H1 (cell line): ENCODE measurements around the gene PPP1R14B. TPM values are rescaled to one million over a fixed set of nuclear protein-coding genes. Genes with fewer than 3 reads are reported as not detected.

Experiments
- CTCF ChIA-PET: fragments of 300-600 bp; sonication (Branson Sonifier 250); formaldehyde crosslinking; loops from one replicate; lab custom pipeline; 2021; ENCODE audit not compliant: partially characterized antibody; lab: Charles Lee
- POLR2A ChIA-PET: fragments of 300-600 bp; sonication (Branson Sonifier 250); formaldehyde crosslinking; loops from one replicate; lab custom pipeline; 2021; ENCODE audit warnings: inconsistent platforms; ENCODE audit not compliant: partially characterized antibody; lab: Charles Lee
- DNase-seq, 2 experiments: peaks; one replicate each; pipeline versions ENCODE4 v3.0.0 to v3.0.0-alpha.2; 2010 to 2022; ENCODE audit warnings: low spot score in 2 of 2, low read depth in 1 of 2, mixed read lengths in 1 of 2
- FAIRE-seq: peaks from 2 replicates; lab custom pipeline; 2011; peaks lifted over from hg19 to GRCh38; lab: Jason Lieb, UNC
- H2AFZ ChIP-seq: 2 replicates; pipeline ENCODE4 v1.8.1; 2012; ENCODE audit warnings: low read length, inconsistent platforms
- H2AK5ac ChIP-seq: 2 replicates; pipeline ENCODE4 v1.6.1; 2013; ENCODE audit warnings: low read depth, low read length
- H2BK120ac ChIP-seq: replicated peaks from 2 replicates; pipeline ENCODE3; 2013; ENCODE audit warnings: low read depth, low read length, inconsistent platforms
- H2BK12ac ChIP-seq: 2 replicates; pipeline ENCODE4 v1.6.1; 2013; ENCODE audit warnings: low read depth, low read length
- H2BK15ac ChIP-seq: 2 replicates; pipeline ENCODE4 v1.6.1; 2013; ENCODE audit warnings: low read length
- H2BK20ac ChIP-seq: 2 replicates; pipeline ENCODE4 v1.6.1; 2013; ENCODE audit warnings: low read length
- H2BK5ac ChIP-seq: 2 replicates; pipeline ENCODE4 v1.6.1; 2013; ENCODE audit warnings: low read depth, low read length
- H3K14ac ChIP-seq: 2 replicates; pipeline ENCODE4 v1.6.1; 2013; ENCODE audit warnings: inconsistent platforms; ENCODE audit not compliant: insufficient read length
- H3K18ac ChIP-seq: 2 replicates; pipeline ENCODE4 v1.6.1; 2013; ENCODE audit warnings: low read length; ENCODE audit errors: extremely low read depth
- H3K23ac ChIP-seq: 2 replicates; pipeline ENCODE4 v1.6.1; 2013; ENCODE audit warnings: inconsistent platforms; ENCODE audit not compliant: insufficient read length
- H3K23me2 ChIP-seq: 2 replicates; pipeline ENCODE4 v1.6.1; 2013; ENCODE audit warnings: low read depth, low read length
- H3K27ac ChIP-seq: 2 replicates; pipeline ENCODE4 v1.6.1; 2011; ENCODE audit warnings: low read depth, low read length, inconsistent platforms
- H3K27me3 ChIP-seq, 4 experiments: replicated peaks in 1 of 4; 1 replicate in 1 of 4; 2 replicates in 3 of 4; pipeline versions ENCODE4 v1.6.1 to v1.8.1; 2011 to 2013; ENCODE audit warnings: low read length in 3 of 4, mild to moderate bottlenecking in 3 of 4, inconsistent platforms in 2 of 4, mixed read lengths in 2 of 4, moderate library complexity in 1 of 4; ENCODE audit not compliant: control insufficient read depth in 3 of 4, insufficient read depth in 3 of 4; ENCODE audit errors: extremely low read depth in 1 of 4
- H3K36me3 ChIP-seq, 4 experiments: 2 replicates each; pipeline versions ENCODE4 v1.6.1 to v1.8.1; 2011 to 2013; ENCODE audit warnings: mild to moderate bottlenecking in 4 of 4, low read length in 3 of 4, moderate library complexity in 2 of 4, control low read depth in 1 of 4, inconsistent platforms in 1 of 4; ENCODE audit not compliant: insufficient read depth in 4 of 4, control insufficient read depth in 2 of 4
- H3K4ac ChIP-seq: replicated peaks from 2 replicates; pipeline ENCODE3; 2013; ENCODE audit warnings: low read length, low read depth, mixed read lengths, inconsistent platforms; ENCODE audit not compliant: insufficient read length
- H3K4me1 ChIP-seq, 4 experiments: replicated peaks in 1 of 4; 1 replicate in 1 of 4; 2 replicates in 3 of 4; pipeline versions ENCODE4 v1.6.1 to v1.8.1; 2011 to 2013; ENCODE audit warnings: low read length in 3 of 4, inconsistent platforms in 2 of 4, mixed read lengths in 1 of 4; ENCODE audit not compliant: insufficient read depth in 4 of 4, control insufficient read depth in 3 of 4
- H3K4me2 ChIP-seq, 2 experiments: 2 replicates each; pipeline versions ENCODE4 v1.6.1 to v1.8.1; 2011 to 2013; ENCODE audit warnings: low read depth in 2 of 2, low read length in 2 of 2, control low read depth in 1 of 2, inconsistent platforms in 1 of 2, mild to moderate bottlenecking in 1 of 2; ENCODE audit not compliant: insufficient read depth in 1 of 2
- H3K4me3 ChIP-seq, 4 experiments: fragments of 200-600, 300-600 bp in 1 of 4; sonication (generic), shearing (Covaris generic), sonication (Bioruptor Twin) in 1 of 4; 2 replicates each; pipeline versions ENCODE4 v1.5.1 to v1.8.1; 2011 to 2016; ENCODE audit warnings: low read length in 4 of 4, low read depth in 3 of 4, control low read depth in 2 of 4, inconsistent platforms in 2 of 4, mild to moderate bottlenecking in 2 of 4, mixed read lengths in 1 of 4, moderate library complexity in 1 of 4; ENCODE audit not compliant: insufficient read depth in 2 of 4; ENCODE audit errors: extremely low read depth in 1 of 4
- H3K56ac ChIP-seq: replicated peaks from 2 replicates; pipeline ENCODE3; 2013; ENCODE audit warnings: low read depth, mild to moderate bottlenecking, mixed read lengths, low read length, inconsistent platforms; ENCODE audit not compliant: insufficient read length
- H3K79me1 ChIP-seq: 2 replicates; pipeline ENCODE4 v1.6.1; 2013; ENCODE audit warnings: low read depth, low read length, control low read depth
- H3K79me2 ChIP-seq, 2 experiments: 2 replicates each; pipeline versions ENCODE4 v1.6.1 to v1.8.1; 2012 to 2013; ENCODE audit warnings: low read length in 2 of 2, mild to moderate bottlenecking in 2 of 2, inconsistent platforms in 1 of 2; ENCODE audit not compliant: insufficient read depth in 2 of 2, control insufficient read depth in 1 of 2
- H3K9ac ChIP-seq, 4 experiments: replicated peaks in 1 of 4; 1 replicate in 1 of 4; 2 replicates in 3 of 4; pipeline versions ENCODE4 v1.6.1 to v1.8.1; 2011 to 2013; ENCODE audit warnings: low read depth in 3 of 4, low read length in 3 of 4, control low read depth in 2 of 4, mild to moderate bottlenecking in 2 of 4, moderate library complexity in 2 of 4, inconsistent platforms in 1 of 4; ENCODE audit errors: extremely low read depth in 1 of 4
- H3K9me3 ChIP-seq, 2 experiments: 2 replicates each; pipeline versions ENCODE4 v1.6.1 to v1.8.1; 2012 to 2013; ENCODE audit warnings: mild to moderate bottlenecking in 2 of 2, moderate library complexity in 2 of 2, control low read depth in 1 of 2, inconsistent platforms in 1 of 2, low read depth in 1 of 2, low read length in 1 of 2, mixed read lengths in 1 of 2; ENCODE audit not compliant: insufficient read depth in 2 of 2
- H4K20me1 ChIP-seq, 2 experiments: replicated peaks in 1 of 2; 2 replicates each; pipeline versions ENCODE3 to v1.8.1; 2011 to 2013; ENCODE audit warnings: inconsistent platforms in 2 of 2, low read length in 2 of 2, mild to moderate bottlenecking in 1 of 2; ENCODE audit not compliant: insufficient read depth in 2 of 2, control insufficient read depth in 1 of 2
- H4K5ac ChIP-seq: 2 replicates; pipeline ENCODE4 v1.6.1; 2013; ENCODE audit warnings: low read length, low read depth, mixed read lengths, inconsistent platforms; ENCODE audit not compliant: insufficient read length
- H4K8ac ChIP-seq: 2 replicates; pipeline ENCODE4 v1.8.0; 2013; ENCODE audit warnings: mild to moderate bottlenecking, moderate library complexity, low read length, inconsistent platforms; ENCODE audit not compliant: insufficient read depth; ENCODE audit errors: extremely low read depth
- H4K91ac ChIP-seq: replicated peaks from 2 replicates; pipeline ENCODE3; 2013; ENCODE audit warnings: low read length, mixed read lengths, inconsistent platforms; ENCODE audit not compliant: insufficient read length
- BRCA1 ChIP-seq: IDR thresholded peaks from 2 replicates; pipeline ENCODE4 v1.6.1; 2012; ENCODE audit warnings: low read depth, low read length, improper control_type of control experiment
- SP1 ChIP-seq: IDR thresholded peaks from 2 replicates; pipeline ENCODE4 v1.6.1; 2011; ENCODE audit warnings: low read depth, low read length
- SUZ12 ChIP-seq: fragments of 200-600 bp; sonication (generic); IDR thresholded peaks from 2 replicates; pipeline ENCODE4 v1.6.1; 2012; ENCODE audit warnings: mild to moderate bottlenecking, inconsistent platforms, low read length, moderate library complexity, mixed read lengths
- WGBS, 2 experiments: shearing (Covaris generic) in 1 of 2; methylation state at CpG; one replicate each; pipeline versions ENCODE4 v1.1.6 to v1.1.7; 2013 to 2015; ENCODE audit warnings: low lambda C conversion rate in 2 of 2, mixed read lengths in 2 of 2, inconsistent platforms in 1 of 2, low coverage in 1 of 2, missing lambda C conversion rate in 1 of 2; ENCODE audit not compliant: insufficient replicate concordance in 2 of 2, insufficient coverage in 1 of 2, insufficient read length in 1 of 2; ENCODE audit errors: extremely low coverage in 1 of 2, missing lambda C conversion rate in 1 of 2; 5-methylcytosine and 5-hydroxymethylcytosine counted together
- polyA plus RNA-seq, 7 experiments: library from polyadenylated mRNA; depleted of rRNA in 3 of 7; stranded (reverse) in 5 of 7; unstranded in 2 of 7; fragments of >200 nt in 5 of 7; fragments of 200-250 nt in 2 of 7; gene quantifications; 1 replicate in 5 of 7; 2 replicates in 1 of 7; 4 replicates in 1 of 7; pipeline versions ENCODE4 v1.2.1 to v1.2.3, GENCODE V29; 2011 to 2013; ENCODE audit warnings: missing spikeins in 2 of 7, mixed read lengths in 2 of 7
- total RNA-seq: library from RNA; stranded (reverse); fragmentation: NEBNext Ultra II Directional; extraction: Animal tissue kit (Norgen Biotek cat#: 25700); gene quantifications from 2 replicates; pipeline ENCODE4 v1.2.1, GENCODE V29; 2021
- TF ChIP-seq, protein P1 (sequence below), 3 experiments: IDR thresholded peaks; 1 replicate in 2 of 3; 2 replicates in 1 of 3; pipeline versions ENCODE4 v1.5.1 to v1.6.1; 2011; ENCODE audit warnings: low read length in 3 of 3, mild to moderate bottlenecking in 3 of 3, inconsistent platforms in 2 of 3, low read depth in 1 of 3, moderate library complexity in 1 of 3; ENCODE audit not compliant: insufficient read depth in 1 of 3; ENCODE audit errors: control extremely low read depth in 1 of 3
- TF ChIP-seq, protein P2 (sequence below): IDR thresholded peaks from 2 replicates; pipeline ENCODE4 v1.6.1; 2012; ENCODE audit warnings: inconsistent platforms

Gene PPP1R14B
- total and polyA plus RNA-seq, 2 of the 8 experiments (the other 6 are each of a cell fraction or from before 2014, with no cell fraction given): 265 to 419 TPM

DNA sequence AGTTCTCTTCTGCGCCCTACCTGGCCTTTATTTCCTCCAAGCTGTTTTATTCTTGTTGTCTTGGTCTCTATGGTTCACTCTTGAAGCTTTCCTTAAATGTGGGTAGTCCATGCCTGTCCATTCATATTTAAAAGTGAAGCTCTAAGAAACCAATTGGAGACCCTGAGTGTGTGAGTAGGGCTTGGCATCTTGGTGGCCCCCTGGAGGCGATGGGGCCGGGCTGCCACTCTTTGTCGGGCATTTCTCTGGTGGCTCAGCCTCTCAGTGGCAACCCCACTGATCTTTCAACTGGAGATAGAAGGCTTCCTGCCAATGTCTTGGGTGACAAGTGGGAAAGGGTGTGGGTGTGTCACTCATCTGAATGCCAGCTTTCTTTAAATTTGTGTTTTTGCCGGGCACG, 29.9 kb downstream of the PPP1R14B start:
- H2BK12ac ChIP-seq: no peak overlapping the region
- no peak overlapping the region for H3K4ac ChIP-seq
- H3K36me3 ChIP-seq: peaks cover 0 to 8% (median 2%) of the 10 kb centered on the region in 4 experiments; a peak in 5 of 8 replicates
- no peak overlapping the region for H4K91ac ChIP-seq
- no peak overlapping the region for H3K18ac ChIP-seq
- DNase-seq (no peak), FAIRE-seq (no peak)
- no peaks in the 10 kb centered on the region for H3K79me1 ChIP-seq
- ChIA-PET CTCF (interaction anchor here (1.0 to 7.0 kb wide), 9 partner anchors 9 to 217 kb away, joined by 3 to 68 read pairs (median 5); partner anchors contain the start of genes FERMT3, NUDT22, PLCB3 and TRPT1), POLR2A (interaction anchor here (1.1 to 18.4 kb wide), 3 partner anchors 4 to 52 kb away, joined by 3 to 253 read pairs (median 253); partner anchors contain the start of genes FERMT3, NUDT22 and TRPT1)
- H2BK5ac ChIP-seq: no peak overlapping the region
- no peak overlapping the region for H3K9ac ChIP-seq
- H2BK120ac ChIP-seq: no peak overlapping the region
- TF ChIP-seq, protein P1, sequence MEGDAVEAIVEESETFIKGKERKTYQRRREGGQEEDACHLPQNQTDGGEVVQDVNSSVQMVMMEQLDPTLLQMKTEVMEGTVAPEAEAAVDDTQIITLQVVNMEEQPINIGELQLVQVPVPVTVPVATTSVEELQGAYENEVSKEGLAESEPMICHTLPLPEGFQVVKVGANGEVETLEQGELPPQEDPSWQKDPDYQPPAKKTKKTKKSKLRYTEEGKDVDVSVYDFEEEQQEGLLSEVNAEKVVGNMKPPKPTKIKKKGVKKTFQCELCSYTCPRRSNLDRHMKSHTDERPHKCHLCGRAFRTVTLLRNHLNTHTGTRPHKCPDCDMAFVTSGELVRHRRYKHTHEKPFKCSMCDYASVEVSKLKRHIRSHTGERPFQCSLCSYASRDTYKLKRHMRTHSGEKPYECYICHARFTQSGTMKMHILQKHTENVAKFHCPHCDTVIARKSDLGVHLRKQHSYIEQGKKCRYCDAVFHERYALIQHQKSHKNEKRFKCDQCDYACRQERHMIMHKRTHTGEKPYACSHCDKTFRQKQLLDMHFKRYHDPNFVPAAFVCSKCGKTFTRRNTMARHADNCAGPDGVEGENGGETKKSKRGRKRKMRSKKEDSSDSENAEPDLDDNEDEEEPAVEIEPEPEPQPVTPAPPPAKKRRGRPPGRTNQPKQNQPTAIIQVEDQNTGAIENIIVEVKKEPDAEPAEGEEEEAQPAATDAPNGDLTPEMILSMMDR (IDR thresholded peaks at IDR 0.05; ENCODE audit: control extremely low read depth in 1 of 3, insufficient read depth in 1 of 3, low read depth in 1 of 3, low read length in 3 of 3): peak in 2 of 3 experiments; percentile 8 to 10; a peak in 2 of 4 replicates
- TF ChIP-seq BRCA1: no peak
- TF ChIP-seq SP1: no peak
- no peak for TF ChIP-seq SUZ12
- TF ChIP-seq, protein P2, sequence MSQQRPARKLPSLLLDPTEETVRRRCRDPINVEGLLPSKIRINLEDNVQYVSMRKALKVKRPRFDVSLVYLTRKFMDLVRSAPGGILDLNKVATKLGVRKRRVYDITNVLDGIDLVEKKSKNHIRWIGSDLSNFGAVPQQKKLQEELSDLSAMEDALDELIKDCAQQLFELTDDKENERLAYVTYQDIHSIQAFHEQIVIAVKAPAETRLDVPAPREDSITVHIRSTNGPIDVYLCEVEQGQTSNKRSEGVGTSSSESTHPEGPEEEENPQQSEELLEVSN: no peak
- no peak overlapping the region for H3K4me2 ChIP-seq
- H2BK15ac ChIP-seq: no peak overlapping the region
- no peaks in the 10 kb centered on the region for H3K23me2 ChIP-seq
- H3K27ac ChIP-seq: no peak overlapping the region
- H3K4me3 ChIP-seq: no peak overlapping the region
- H3K4me1 ChIP-seq: no peaks in the 10 kb centered on the region
- no peak overlapping the region for H4K5ac ChIP-seq
- no peak overlapping the region for H2AFZ ChIP-seq
- no peak overlapping the region for H4K8ac ChIP-seq
- 89% methylated on average over 6 of the region's 6 CpGs; no CpG with 5 or more reads in 1 of the 2 experiments for WGBS, 2 experiments
- no peak overlapping the region for H2BK20ac ChIP-seq
- no peak overlapping the region for H2AK5ac ChIP-seq
- no peak overlapping the region for H3K56ac ChIP-seq
- H3K9me3 ChIP-seq: no peaks in the 10 kb centered on the region
- H3K23ac ChIP-seq: no peak overlapping the region
- no peaks in the 10 kb centered on the region for H3K79me2 ChIP-seq
- peaks cover 2 to 6% of the 10 kb centered on the region in 2 experiments for H4K20me1 ChIP-seq
- H3K27me3 ChIP-seq: no peaks in the 10 kb centered on the region
- no peak overlapping the region for H3K14ac ChIP-seq
